ENCODE results near the gene SDCCAG8.

The SDCCAG8 gene

GRCh38 chr1:243406424-243406823, 150.6 kb downstream of the SDCCAG8 start:
- H3K9me3 ChIP-seq (ENCODE audit: control insufficient read depth, low read length): no peaks in the 10 kb centered on the region
- H3K4me1 ChIP-seq (ENCODE audit: control insufficient read depth, insufficient read depth, low read length): no peaks in the 10 kb centered on the region
- H3K36me3 ChIP-seq (ENCODE audit: control insufficient read depth, insufficient read depth, low read length): no peaks in the 10 kb centered on the region

GRCh38 chr1:243407284-243408018, 151.6 kb downstream of the SDCCAG8 start:
- Histone ChIP-seq H3K9ac (ENCODE audit: low read length) (no peak overlapping the region), H3K4me3 (ENCODE audit: low read length) (no peak overlapping the region), H3K4me1 (ENCODE audit: control insufficient read depth, insufficient read depth, low read length) (no peaks in the 10 kb centered on the region), H3K36me3 (ENCODE audit: control insufficient read depth, insufficient read depth, low read length) (no peaks in the 10 kb centered on the region), H3K27me3 (ENCODE audit: control insufficient read depth, insufficient read depth, low read length) (no peaks in the 10 kb centered on the region), H3K9me3 (ENCODE audit: control insufficient read depth, low read length) (no peaks in the 10 kb centered on the region)

More at GRCh38 chr1:243406424-243406823, 150.6 kb downstream of the SDCCAG8 start:
- Histone ChIP-seq H3K4me3 (ENCODE audit: low read length) (no peak overlapping the region), H3K9ac (ENCODE audit: low read length) (no peak overlapping the region), H3K27me3 (ENCODE audit: control insufficient read depth, insufficient read depth, low read length) (no peaks in the 10 kb centered on the region)

- Histone ChIP-seq H3K9me3 (ENCODE audit: control insufficient read depth, low read length) (no peaks in the 10 kb centered on the region), H3K4me3 (ENCODE audit: low read length) (no peak overlapping the region), H3K27me3 (ENCODE audit: control insufficient read depth, insufficient read depth, low read length) (no peaks in the 10 kb centered on the region), H3K36me3 (ENCODE audit: control insufficient read depth, insufficient read depth, low read length) (no peaks in the 10 kb centered on the region), H3K4me1 (ENCODE audit: control insufficient read depth, insufficient read depth, low read length) (no peaks in the 10 kb centered on the region), H3K9ac (ENCODE audit: low read length) (no peak overlapping the region)
These were observed 152.6 kb downstream of the SDCCAG8 start for GRCh38 chr1:243408479-243408878.

DNA sequence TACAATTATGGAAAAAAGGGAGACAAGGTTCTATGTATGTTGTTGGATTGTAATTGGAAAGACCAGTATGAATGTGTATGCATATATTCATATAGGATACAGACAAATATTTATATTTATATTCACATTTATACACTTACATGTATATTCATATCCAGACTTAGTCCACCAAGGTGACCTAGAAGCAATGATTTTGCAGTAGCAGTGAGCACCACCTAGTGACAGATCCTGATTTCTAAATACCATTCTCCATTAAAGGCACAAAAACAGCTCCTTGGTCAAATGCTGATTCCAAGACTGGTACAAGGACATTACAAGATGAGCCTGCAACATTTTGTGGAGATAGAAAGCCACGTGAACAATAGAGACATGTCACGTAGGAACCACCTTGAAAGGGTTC, 153.4 kb downstream of the SDCCAG8 start:
- Histone ChIP-seq H3K4me1 (ENCODE audit: control insufficient read depth, insufficient read depth, low read length) (no peaks in the 10 kb centered on the region), H3K4me3 (ENCODE audit: low read length) (no peak overlapping the region), H3K27me3 (ENCODE audit: control insufficient read depth, insufficient read depth, low read length) (no peaks in the 10 kb centered on the region), H3K9ac (ENCODE audit: low read length) (no peak overlapping the region), H3K36me3 (ENCODE audit: control insufficient read depth, insufficient read depth, low read length) (no peaks in the 10 kb centered on the region), H3K9me3 (ENCODE audit: control insufficient read depth, low read length) (no peaks in the 10 kb centered on the region)

GRCh38 chr1:243411472-243411871, 155.6 kb downstream of the SDCCAG8 start:
- H3K36me3 ChIP-seq (ENCODE audit: control insufficient read depth, insufficient read depth, low read length): no peaks in the 10 kb centered on the region
- H3K4me1 ChIP-seq (ENCODE audit: control insufficient read depth, insufficient read depth, low read length): no peaks in the 10 kb centered on the region
- no peaks in the 10 kb centered on the region for H3K9me3 ChIP-seq (ENCODE audit: control insufficient read depth, low read length)
- no peak overlapping the region for H3K9ac ChIP-seq (ENCODE audit: low read length)
- no peak overlapping the region for H3K4me3 ChIP-seq (ENCODE audit: low read length)
- H3K27me3 ChIP-seq (ENCODE audit: control insufficient read depth, insufficient read depth, low read length): no peaks in the 10 kb centered on the region

DNA sequence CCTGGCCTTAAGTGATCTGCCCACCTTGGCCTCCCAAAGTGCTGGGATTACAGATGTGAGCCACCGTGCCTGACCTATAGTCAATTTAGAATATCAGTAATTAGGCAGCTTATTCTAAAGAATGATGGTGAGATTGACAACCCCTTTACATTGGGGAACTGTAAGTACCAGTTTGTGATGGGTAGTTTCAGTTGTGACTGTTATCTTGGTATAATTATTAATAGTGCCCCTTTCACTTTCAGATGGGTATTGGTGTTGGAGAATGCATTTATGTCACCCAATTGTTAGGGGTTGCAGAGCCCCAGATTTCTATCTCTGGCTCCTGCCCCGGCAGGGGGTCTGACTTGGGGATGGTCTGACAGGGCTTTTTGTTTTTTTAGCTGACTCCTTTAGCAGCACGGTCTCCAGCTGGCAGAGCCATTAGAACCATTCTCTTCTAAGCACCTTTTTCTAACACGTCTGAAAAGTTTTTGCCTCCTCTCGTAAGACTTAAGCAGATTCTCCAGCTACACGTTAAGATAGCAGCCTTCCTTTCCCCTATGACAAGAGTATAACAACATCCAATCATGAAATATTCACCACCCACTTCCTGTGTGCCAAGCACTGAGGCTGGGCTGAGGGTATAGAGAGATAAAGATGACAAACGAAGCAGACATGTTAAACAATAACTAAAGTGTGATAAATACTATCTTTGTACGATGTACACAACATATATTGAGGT, 157.8 kb downstream of the SDCCAG8 start:
- Histone ChIP-seq H3K27me3 (ENCODE audit: control insufficient read depth, insufficient read depth, low read length) (no peaks in the 10 kb centered on the region), H3K9ac (ENCODE audit: low read length) (no peak overlapping the region), H3K4me1 (ENCODE audit: control insufficient read depth, insufficient read depth, low read length) (no peaks in the 10 kb centered on the region), H3K9me3 (ENCODE audit: control insufficient read depth, low read length) (no peaks in the 10 kb centered on the region), H3K36me3 (ENCODE audit: control insufficient read depth, insufficient read depth, low read length) (no peaks in the 10 kb centered on the region), H3K4me3 (ENCODE audit: low read length) (no peak overlapping the region)

- no peaks in the 10 kb centered on the region for H3K36me3 ChIP-seq (ENCODE audit: control insufficient read depth, insufficient read depth, low read length)
- no peaks in the 10 kb centered on the region for H3K27me3 ChIP-seq (ENCODE audit: control insufficient read depth, insufficient read depth, low read length)
- no peak overlapping the region for H3K4me3 ChIP-seq (ENCODE audit: low read length)
- H3K9me3 ChIP-seq (ENCODE audit: control insufficient read depth, low read length): no peaks in the 10 kb centered on the region
- H3K4me1 ChIP-seq (ENCODE audit: control insufficient read depth, insufficient read depth, low read length): no peaks in the 10 kb centered on the region
- H3K9ac ChIP-seq (ENCODE audit: low read length): no peak overlapping the region
These were observed 158.3 kb downstream of the SDCCAG8 start for GRCh38 chr1:243414152-243414494.

DNA sequence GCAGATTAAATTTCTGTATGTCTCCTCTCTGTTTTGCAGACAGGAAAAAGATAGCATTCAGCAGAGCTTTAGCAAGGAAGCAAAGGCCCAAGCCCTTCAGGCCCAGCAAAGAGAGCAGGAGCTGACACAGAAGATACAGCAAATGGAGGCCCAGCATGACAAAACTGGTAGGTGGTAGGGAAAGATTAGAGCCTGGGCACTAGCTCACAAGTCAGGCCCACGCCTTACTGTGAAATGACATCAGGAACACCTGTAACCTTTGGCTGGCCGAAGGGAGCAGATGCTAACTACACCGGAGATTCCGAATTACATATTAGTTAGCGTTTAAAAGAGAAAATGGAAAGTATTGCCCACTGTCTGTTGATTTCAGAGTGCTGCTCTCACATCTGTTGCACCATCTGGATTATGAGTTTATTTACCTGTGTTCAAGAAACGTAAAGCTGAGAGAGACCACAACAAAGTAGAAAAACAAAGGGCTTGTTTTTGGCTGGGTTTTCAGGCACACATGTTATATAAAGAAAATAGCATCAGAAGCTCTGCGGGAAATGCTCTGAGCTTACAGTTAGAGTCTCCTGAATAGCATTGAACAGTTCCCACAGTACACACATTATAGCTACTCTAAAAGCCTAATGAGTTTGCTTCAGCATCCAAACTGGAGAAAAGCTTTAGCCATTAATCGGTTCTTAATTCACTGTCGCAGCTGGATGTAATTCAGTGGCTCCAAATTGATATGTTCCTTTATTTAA, 160.0 kb downstream of the SDCCAG8 start:
- Histone ChIP-seq H3K4me1 (ENCODE audit: control insufficient read depth, insufficient read depth, low read length) (no peaks in the 10 kb centered on the region), H3K4me3 (ENCODE audit: low read length) (no peak overlapping the region), H3K27me3 (ENCODE audit: control insufficient read depth, insufficient read depth, low read length) (no peaks in the 10 kb centered on the region), H3K36me3 (ENCODE audit: control insufficient read depth, insufficient read depth, low read length) (no peaks in the 10 kb centered on the region), H3K9ac (ENCODE audit: low read length) (no peak overlapping the region), H3K9me3 (ENCODE audit: control insufficient read depth, low read length) (no peaks in the 10 kb centered on the region)

GRCh38 chr1:243416495-243416894, 160.7 kb downstream of the SDCCAG8 start:
- H3K36me3 ChIP-seq (ENCODE audit: control insufficient read depth, insufficient read depth, low read length): no peaks in the 10 kb centered on the region
- H3K9me3 ChIP-seq (ENCODE audit: control insufficient read depth, low read length): no peaks in the 10 kb centered on the region
- H3K27me3 ChIP-seq (ENCODE audit: control insufficient read depth, insufficient read depth, low read length): no peaks in the 10 kb centered on the region
- H3K9ac ChIP-seq (ENCODE audit: low read length): no peak overlapping the region
- peaks cover 4% of the 10 kb centered on the region for H3K4me1 ChIP-seq (ENCODE audit: control insufficient read depth, insufficient read depth, low read length)
- no peak overlapping the region for H3K4me3 ChIP-seq (ENCODE audit: low read length)

DNA sequence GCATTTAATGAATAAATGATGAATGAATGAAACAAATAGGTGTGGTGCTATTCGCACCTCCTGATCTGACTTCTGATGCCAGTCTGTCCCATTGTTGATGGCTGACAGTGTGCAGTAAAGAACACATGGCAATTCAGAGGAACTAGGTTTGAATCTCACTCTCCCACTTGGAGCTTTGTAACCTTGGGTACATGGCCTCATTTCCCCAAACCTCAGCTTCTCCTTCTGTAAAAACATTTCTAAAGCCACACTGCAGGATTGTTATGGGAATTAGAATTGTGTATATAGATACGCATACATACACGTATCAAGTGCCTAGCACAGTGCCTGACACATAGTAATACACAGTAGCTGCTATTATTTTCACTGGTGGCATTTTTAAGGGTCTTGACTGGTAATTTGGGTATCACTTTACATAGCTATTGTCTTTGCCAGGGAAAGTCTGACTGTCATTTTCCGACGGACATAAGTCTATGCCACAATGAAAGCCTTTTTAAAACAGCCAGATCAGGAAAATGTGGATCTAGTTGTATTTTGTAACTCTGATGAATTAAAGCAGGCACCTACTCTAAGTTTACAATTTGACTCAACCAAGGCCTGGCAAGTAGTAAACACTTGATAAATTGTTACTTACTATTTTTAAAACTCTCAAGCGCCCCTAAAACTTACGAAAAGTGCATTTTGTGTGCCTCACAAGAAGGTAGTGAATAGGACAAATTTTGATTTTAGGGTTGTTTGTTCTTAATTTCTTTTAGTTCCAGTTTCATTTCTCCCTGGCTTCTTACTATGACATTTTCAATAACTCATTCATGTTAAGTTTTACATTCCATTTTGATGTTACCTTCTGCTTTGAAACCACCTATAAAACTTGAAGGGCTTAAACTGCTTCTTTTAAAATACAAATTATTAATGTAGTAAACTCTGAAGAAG, 164.4 kb downstream of the SDCCAG8 start:
- no peak overlapping the region for H3K9ac ChIP-seq (ENCODE audit: low read length)
- H3K4me3 ChIP-seq (ENCODE audit: low read length): no peak overlapping the region
- H3K4me1 ChIP-seq (ENCODE audit: control insufficient read depth, insufficient read depth, low read length): peaks cover 4% of the 10 kb centered on the region

GRCh38 chr1:243420946-243421685, 165.3 kb downstream of the SDCCAG8 start:
- Histone ChIP-seq H3K4me3 (ENCODE audit: low read length) (no peak overlapping the region), H3K4me1 (ENCODE audit: control insufficient read depth, insufficient read depth, low read length) (peaks cover 4% of the 10 kb centered on the region), H3K36me3 (ENCODE audit: control insufficient read depth, insufficient read depth, low read length) (no peaks in the 10 kb centered on the region), H3K27me3 (ENCODE audit: control insufficient read depth, insufficient read depth, low read length) (no peaks in the 10 kb centered on the region), H3K9me3 (ENCODE audit: control insufficient read depth, low read length) (no peaks in the 10 kb centered on the region), H3K9ac (ENCODE audit: low read length) (no peak overlapping the region)

More for the DNA sequence above, 164.4 kb downstream of the SDCCAG8 start:
- no peaks in the 10 kb centered on the region for H3K27me3 ChIP-seq (ENCODE audit: control insufficient read depth, insufficient read depth, low read length)
- no peaks in the 10 kb centered on the region for H3K36me3 ChIP-seq (ENCODE audit: control insufficient read depth, insufficient read depth, low read length)
- no peaks in the 10 kb centered on the region for H3K9me3 ChIP-seq (ENCODE audit: control insufficient read depth, low read length)

All from mucosa of stomach (tissue), 1 donor.